ENCODE data around the gene ATP6V1C2. TPM values are rescaled to one million over a fixed set of nuclear protein-coding genes. Genes with fewer than 3 reads are reported as not detected.

The ATP6V1C2 gene
- total RNA-seq, 1 donor from 2014 or later = not detected

GRCh38 chr2:10742666-10743065 is 21.2 kb downstream of the ATP6V1C2 start:
- H3K36me3 Mint-ChIP-seq (ENCODE audit: low read depth) = no peaks in the 10 kb centered on the region
- DNase-seq (ENCODE audit: low spot score) = no peak
- no peaks in the 10 kb centered on the region for H3K4me1 Mint-ChIP-seq (ENCODE audit: low read depth)
- H3K4me3 Mint-ChIP-seq (ENCODE audit: unreplicated experiment) = no peak overlapping the region
- no peak overlapping the region for H3K27ac Mint-ChIP-seq (ENCODE audit: unreplicated experiment)
- no peaks in the 10 kb centered on the region for H3K9me3 Mint-ChIP-seq (ENCODE audit: low read depth)
- H3K27me3 Mint-ChIP-seq (ENCODE audit: low read depth) = no peaks in the 10 kb centered on the region
- TF ChIP-seq, protein P1, sequence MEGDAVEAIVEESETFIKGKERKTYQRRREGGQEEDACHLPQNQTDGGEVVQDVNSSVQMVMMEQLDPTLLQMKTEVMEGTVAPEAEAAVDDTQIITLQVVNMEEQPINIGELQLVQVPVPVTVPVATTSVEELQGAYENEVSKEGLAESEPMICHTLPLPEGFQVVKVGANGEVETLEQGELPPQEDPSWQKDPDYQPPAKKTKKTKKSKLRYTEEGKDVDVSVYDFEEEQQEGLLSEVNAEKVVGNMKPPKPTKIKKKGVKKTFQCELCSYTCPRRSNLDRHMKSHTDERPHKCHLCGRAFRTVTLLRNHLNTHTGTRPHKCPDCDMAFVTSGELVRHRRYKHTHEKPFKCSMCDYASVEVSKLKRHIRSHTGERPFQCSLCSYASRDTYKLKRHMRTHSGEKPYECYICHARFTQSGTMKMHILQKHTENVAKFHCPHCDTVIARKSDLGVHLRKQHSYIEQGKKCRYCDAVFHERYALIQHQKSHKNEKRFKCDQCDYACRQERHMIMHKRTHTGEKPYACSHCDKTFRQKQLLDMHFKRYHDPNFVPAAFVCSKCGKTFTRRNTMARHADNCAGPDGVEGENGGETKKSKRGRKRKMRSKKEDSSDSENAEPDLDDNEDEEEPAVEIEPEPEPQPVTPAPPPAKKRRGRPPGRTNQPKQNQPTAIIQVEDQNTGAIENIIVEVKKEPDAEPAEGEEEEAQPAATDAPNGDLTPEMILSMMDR (IDR thresholded peaks at IDR 0.05) = no peak

DNA sequence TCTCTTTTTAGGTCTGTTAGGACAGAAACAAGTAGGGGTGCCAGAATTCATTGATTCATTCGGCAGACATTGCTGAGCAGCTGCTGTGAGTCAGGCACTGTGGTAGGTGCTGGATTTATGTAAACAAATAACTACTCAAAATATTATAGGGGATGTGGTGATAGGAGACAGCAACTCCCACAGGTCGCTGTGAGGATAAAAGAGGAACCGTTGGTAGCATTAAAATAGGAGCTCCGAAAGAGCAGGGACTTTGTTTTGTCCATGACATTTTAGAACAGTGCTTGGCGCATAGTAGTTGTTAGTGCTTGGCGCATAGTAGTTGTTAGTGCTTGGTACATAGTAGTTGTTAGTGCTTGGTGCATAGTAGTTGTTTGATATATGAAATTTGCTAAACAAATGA is 29.2 kb downstream of the ATP6V1C2 start:
- Mint-ChIP-seq H3K27me3 (ENCODE audit: low read depth) (peaks cover 9% of the 10 kb centered on the region), H3K9me3 (ENCODE audit: low read depth) (no peaks in the 10 kb centered on the region), H3K4me1 (ENCODE audit: low read depth) (no peaks in the 10 kb centered on the region), H3K36me3 (ENCODE audit: low read depth) (no peaks in the 10 kb centered on the region), H3K27ac (ENCODE audit: unreplicated experiment) (no peak overlapping the region), H3K4me3 (ENCODE audit: unreplicated experiment) (no peak overlapping the region)
- no peak for DNase-seq (ENCODE audit: low spot score)
- TF ChIP-seq, protein P1 (IDR thresholded peaks at IDR 0.05) = no peak

DNA sequence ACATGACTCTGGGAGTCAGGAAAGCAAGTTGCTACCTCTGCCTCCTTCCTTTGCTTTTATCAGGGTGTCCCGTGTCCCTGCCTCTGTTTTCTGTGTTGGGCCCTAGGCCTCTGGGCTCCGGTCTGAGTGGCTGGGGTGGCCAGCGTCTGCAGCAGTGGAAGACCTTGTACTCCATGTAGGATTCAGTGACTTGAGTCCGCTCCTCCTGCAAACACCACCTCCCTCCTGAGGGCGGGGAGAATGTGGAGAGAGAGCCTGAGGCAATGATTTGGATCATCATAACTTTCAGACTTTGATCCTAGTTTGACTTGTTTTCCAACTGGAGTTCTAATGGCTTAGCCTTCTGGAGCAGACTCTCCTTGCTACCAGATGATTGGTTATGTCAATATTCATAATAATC is 30.8 kb downstream of the ATP6V1C2 start:
- TF ChIP-seq, protein P1 (IDR thresholded peaks at IDR 0.05) = no peak
- H3K4me3 Mint-ChIP-seq (ENCODE audit: unreplicated experiment) = no peak overlapping the region

DNA sequence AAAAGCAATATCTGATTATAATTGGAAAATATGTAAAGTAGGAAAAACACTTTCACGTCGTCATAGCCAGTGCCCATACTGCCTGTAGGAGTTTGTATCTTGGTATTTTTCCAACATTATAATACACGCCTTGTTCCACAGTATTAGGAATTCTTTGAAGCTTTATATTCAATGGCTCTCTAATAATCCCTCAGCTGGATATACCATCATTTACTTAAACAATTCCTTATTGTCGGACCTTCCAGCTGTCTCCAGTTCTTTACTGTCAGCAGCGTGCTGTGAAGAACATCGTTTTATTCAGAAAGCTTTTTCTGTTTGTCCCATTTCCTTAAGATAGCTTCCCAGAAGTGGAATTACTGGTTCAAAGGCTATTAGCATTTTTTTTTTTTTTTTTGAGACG is 31.7 kb downstream of the ATP6V1C2 start:
- H3K9me3 Mint-ChIP-seq (ENCODE audit: low read depth) = no peaks in the 10 kb centered on the region
- H3K27ac Mint-ChIP-seq (ENCODE audit: unreplicated experiment) = no peak overlapping the region
- H3K27me3 Mint-ChIP-seq (ENCODE audit: low read depth) = peaks cover 9% of the 10 kb centered on the region
- H3K36me3 Mint-ChIP-seq (ENCODE audit: low read depth) = no peaks in the 10 kb centered on the region
- no peak for DNase-seq (ENCODE audit: low spot score)
- TF ChIP-seq, protein P1 (IDR thresholded peaks at IDR 0.05) = no peak
- no peak overlapping the region for H3K4me3 Mint-ChIP-seq (ENCODE audit: unreplicated experiment)
- H3K4me1 Mint-ChIP-seq (ENCODE audit: low read depth) = no peaks in the 10 kb centered on the region

More for the DNA sequence above, 30.8 kb downstream of the ATP6V1C2 start:
- Mint-ChIP-seq H3K9me3 (ENCODE audit: low read depth) (no peaks in the 10 kb centered on the region), H3K4me1 (ENCODE audit: low read depth) (no peaks in the 10 kb centered on the region), H3K36me3 (ENCODE audit: low read depth) (no peaks in the 10 kb centered on the region), H3K27me3 (ENCODE audit: low read depth) (peaks cover 9% of the 10 kb centered on the region), H3K27ac (ENCODE audit: unreplicated experiment) (no peak overlapping the region)
- DNase-seq (ENCODE audit: low spot score) = peak; percentile 40

DNA sequence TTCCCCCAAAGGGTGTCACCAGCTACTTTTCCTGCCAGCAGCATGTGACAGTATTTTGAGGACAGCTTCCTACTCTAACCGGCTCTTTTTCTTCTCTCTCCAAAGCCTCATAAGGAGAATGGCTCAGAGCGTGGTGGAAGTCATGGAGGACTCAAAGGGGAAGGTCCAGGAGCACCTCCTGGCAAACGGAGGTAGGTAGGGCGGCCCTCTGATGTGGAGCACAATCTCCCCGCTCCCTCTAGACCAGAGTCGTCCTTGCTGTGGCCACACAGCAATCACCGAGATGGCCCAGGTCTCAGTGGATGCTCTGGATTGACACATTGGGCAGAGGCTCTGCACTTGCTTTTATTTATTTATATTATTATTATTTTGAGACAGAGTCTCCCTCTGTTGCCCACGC is 32.4 kb downstream of the ATP6V1C2 start:
- peaks cover 9% of the 10 kb centered on the region for H3K27me3 Mint-ChIP-seq (ENCODE audit: low read depth)
- DNase-seq (ENCODE audit: low spot score) = peak; percentile 43
- no peaks in the 10 kb centered on the region for H3K36me3 Mint-ChIP-seq (ENCODE audit: low read depth)

More for the DNA sequence above, 32.4 kb downstream of the ATP6V1C2 start:
- Mint-ChIP-seq H3K27ac (ENCODE audit: unreplicated experiment) (no peak overlapping the region), H3K4me1 (ENCODE audit: low read depth) (no peaks in the 10 kb centered on the region), H3K9me3 (ENCODE audit: low read depth) (no peaks in the 10 kb centered on the region), H3K4me3 (ENCODE audit: unreplicated experiment) (no peak overlapping the region)
- TF ChIP-seq, protein P1 (IDR thresholded peaks at IDR 0.05) = no peak
